SU-DHL-6 (cell line): ENCODE data around the gene CBX1.

Source experiments
- CTCF ChIP-seq: fragments of 200-600 bp; sonication (generic); IDR thresholded peaks from one replicate; pipeline ENCODE4 v1.5.1; 2017; ENCODE audit warnings: antibody characterized with exemption, mild to moderate bottlenecking, low read length, moderate library complexity; ENCODE audit not compliant: insufficient read depth, poor library complexity, severe bottlenecking
- EZH2phosphoT487 ChIP-seq: fragments of 200-600 bp; sonication (generic), shearing (Covaris generic); conservative IDR thresholded peaks from 2 replicates; pipeline ENCODE4 v1.6.1; 2018; ENCODE audit warnings: mild to moderate bottlenecking, antibody characterized with exemption, low read length, moderate library complexity, mixed read lengths

GRCh38 chr17:48030531-48030930, 70.7 kb downstream of the CBX1 start:
- TF ChIP-seq CTCF (no peak), EZH2phosphoT487 (no peak)
